PC-9 (cell line): ENCODE data around the gene XCL2. TPM values are rescaled to one million over a fixed set of nuclear protein-coding genes. Genes with fewer than 3 reads are reported as not detected.
"Not testable (repeated sequence)": the region's sequence is repeated elsewhere in the genome, so short reads cannot be mapped to it uniquely, and the experiment has no call there.

Experiments used
- BruUV-seq: library from RNA; stranded (reverse); fragments of 400-500 nt; replicated peaks from 2 replicates; lab custom pipeline; 2021; lab: Mats Ljungman, UMichigan
- CTCF ChIA-PET: fragments of 300-600 bp; sonication (Branson Sonifier 250); formaldehyde crosslinking; loops from one replicate; lab custom pipeline; 2022; ENCODE audit warnings: antibody characterized with exemption; lab: Charles Lee
- POLR2A ChIA-PET: fragments of 300-600 bp; sonication (Branson Sonifier 250); formaldehyde crosslinking; loops from one replicate; lab custom pipeline; 2022; ENCODE audit warnings: antibody characterized with exemption; ENCODE audit not compliant: unreplicated experiment; lab: Charles Lee
- DNase-seq, 2 experiments: peaks; one replicate each; pipeline versions ENCODE4 v3.0.0 to v3.0.0-alpha.2; 2015 to 2022; ENCODE audit warnings: mixed read lengths in 1 of 2
- H2AFZ ChIP-seq: fragments of 200-600 bp; sonication (generic); 2 replicates; pipeline ENCODE4 v1.8.1; 2017; ENCODE audit warnings: antibody characterized with exemption
- H3F3A ChIP-seq: fragments of 200-600 bp; sonication (generic); 2 replicates; pipeline ENCODE4 v1.8.1; 2017; ENCODE audit warnings: antibody characterized with exemption, mild to moderate bottlenecking, low read depth; ENCODE audit not compliant: insufficient read depth
- H3K27ac ChIP-seq: fragments of 200-600 bp; sonication (generic); 2 replicates; pipeline ENCODE4 v1.6.1; 2016; ENCODE audit warnings: mixed run types
- H3K27me3 ChIP-seq: fragments of 200-600 bp; sonication (generic); 2 replicates; pipeline ENCODE4 v1.6.1; 2016; ENCODE audit warnings: low read depth, mixed run types; ENCODE audit not compliant: insufficient read depth
- H3K36me3 ChIP-seq: fragments of 200-600 bp; sonication (generic); 2 replicates; pipeline ENCODE4 v1.6.1; 2016; ENCODE audit warnings: low read depth, mixed run types
- H3K4me1 ChIP-seq: fragments of 200-600 bp; sonication (generic); replicated peaks from 2 replicates; pipeline ENCODE4 v1.6.1; 2016; ENCODE audit warnings: mixed run types; ENCODE audit not compliant: insufficient read depth
- H3K4me2 ChIP-seq: fragments of 200-600 bp; sonication (generic); 2 replicates; pipeline ENCODE4 v1.6.1; 2017; ENCODE audit warnings: mixed run types
- H3K4me3 ChIP-seq: fragments of 200-600 bp; sonication (generic); 2 replicates; pipeline ENCODE4 v1.6.1; 2016; ENCODE audit warnings: mixed run types
- H3K79me2 ChIP-seq: fragments of 200-600 bp; sonication (generic); 2 replicates; pipeline ENCODE4 v1.6.1; 2017; ENCODE audit warnings: low read depth, mixed run types
- H3K9me2 ChIP-seq: fragments of 200-600 bp; sonication (generic); 2 replicates; pipeline ENCODE4 v1.8.1; 2017; ENCODE audit warnings: mild to moderate bottlenecking; ENCODE audit not compliant: insufficient read depth
- H3K9me3 ChIP-seq: fragments of 200-600 bp; sonication (generic); 2 replicates; pipeline ENCODE4 v1.8.1; 2016; ENCODE audit warnings: low read depth; ENCODE audit not compliant: insufficient read depth
- H4K20me1 ChIP-seq: fragments of 200-600 bp; sonication (generic); 2 replicates; pipeline ENCODE4 v1.8.1; 2017; ENCODE audit not compliant: insufficient read depth
- CTCF ChIP-seq: fragments of 200-600 bp; sonication (generic); conservative IDR thresholded peaks from 2 replicates; pipeline ENCODE4 v1.6.1; 2017; ENCODE audit warnings: mixed run types, antibody characterized with exemption, mild to moderate bottlenecking, moderate library complexity
- EZH2 ChIP-seq: fragments of 200-600 bp; sonication (generic); IDR thresholded peaks from 2 replicates; pipeline ENCODE4 v1.8.0; 2017; ENCODE audit warnings: antibody characterized with exemption, low read depth
- intact Hi-C: fragments of 100-400 bp; cut with micrococcal nuclease; formaldehyde crosslinking; loops from one replicate; pipeline ENCODE4 v1.10.0; 2022; ENCODE audit not compliant: unreplicated experiment
- total RNA-seq: library from RNA; stranded (reverse); gene quantifications from 2 replicates; pipeline ENCODE4 v1.2.3, GENCODE V29; 2021

Gene XCL2
- total RNA-seq, 1 experiment from 2014 or later, result not detected

GRCh38 chr1:168551688-168552087, 7.9 kb upstream of the XCL2 start:
- ChIA-PET CTCF (no interaction called here), POLR2A (no interaction called here)
- DNase-seq, result no peak
- Histone ChIP-seq H4K20me1 (no peaks in the 10 kb centered on the region), H3K27me3 (no peaks in the 10 kb centered on the region), H3F3A (no peaks in the 10 kb centered on the region), H3K4me3 (no peak overlapping the region), H3K79me2 (no peaks in the 10 kb centered on the region), H3K36me3 (no peaks in the 10 kb centered on the region), H3K9me3 (no peaks in the 10 kb centered on the region), H3K4me2 (no peak overlapping the region), H2AFZ (no peak overlapping the region), H3K27ac (no peak overlapping the region), H3K9me2 (no peaks in the 10 kb centered on the region), H3K4me1 (no peaks in the 10 kb centered on the region)
- TF ChIP-seq CTCF, result no peak
- TF ChIP-seq EZH2, result no peak
- intact Hi-C loops, result no loop called here
- BruUV-seq, result no TSS peak

GRCh38 chr1:168550971-168551370, 7.2 kb upstream of the XCL2 start:
- CTCF ChIA-PET, result no interaction called here
- no peak overlapping the region for H2AFZ ChIP-seq
- H3K36me3 ChIP-seq, result no peaks in the 10 kb centered on the region
- POLR2A ChIA-PET, result no interaction called here
- H3K27ac ChIP-seq, result no peak overlapping the region
- no TSS peak for BruUV-seq
- no peak overlapping the region for H3K4me2 ChIP-seq
- no peak for TF ChIP-seq EZH2
- no peak for TF ChIP-seq CTCF
- no peaks in the 10 kb centered on the region for H3K79me2 ChIP-seq
- intact Hi-C loops, result no loop called here
- H3F3A ChIP-seq, result no peaks in the 10 kb centered on the region
- DNase-seq, result no peak
- H3K9me2 ChIP-seq, result no peaks in the 10 kb centered on the region
- H3K4me1 ChIP-seq, result no peaks in the 10 kb centered on the region
- H3K27me3 ChIP-seq, result no peaks in the 10 kb centered on the region
- no peaks in the 10 kb centered on the region for H4K20me1 ChIP-seq
- H3K4me3 ChIP-seq, result no peak overlapping the region
- H3K9me3 ChIP-seq, result no peaks in the 10 kb centered on the region

GRCh38 chr1:168546553-168546895, 2.7 kb upstream of the XCL2 start:
- H2AFZ ChIP-seq, H4K20me1 ChIP-seq, H3K9me3 ChIP-seq, H3K79me2 ChIP-seq, H3K4me2 ChIP-seq, H3K9me2 ChIP-seq, H3K27ac ChIP-seq, DNase-seq, intact Hi-C loops, CTCF ChIA-PET, H3K36me3 ChIP-seq, H3K27me3 ChIP-seq, POLR2A ChIA-PET, BruUV-seq, H3K4me3 ChIP-seq, H3K4me1 ChIP-seq, H3F3A ChIP-seq: not testable (repeated sequence)

- intact Hi-C loops, H3K27me3 ChIP-seq, H3K9me2 ChIP-seq, H3F3A ChIP-seq, H3K4me3 ChIP-seq, H4K20me1 ChIP-seq, BruUV-seq, POLR2A ChIA-PET, H3K36me3 ChIP-seq, H3K9me3 ChIP-seq, CTCF ChIA-PET, H3K4me1 ChIP-seq, H3K4me2 ChIP-seq, H2AFZ ChIP-seq, H3K27ac ChIP-seq, H3K79me2 ChIP-seq: not testable (repeated sequence)
- TF ChIP-seq CTCF, result peak; percentile 67
- DNase-seq, result peak; percentile 7 to 39
Measured at GRCh38 chr1:168545678-168546552, 2.1 kb upstream of the XCL2 start.

- H3K4me3 ChIP-seq, POLR2A ChIA-PET, H3K27ac ChIP-seq, H3K27me3 ChIP-seq, H3K4me2 ChIP-seq, H3K4me1 ChIP-seq, H3K36me3 ChIP-seq, H3K9me3 ChIP-seq, H4K20me1 ChIP-seq, H3F3A ChIP-seq, H3K9me2 ChIP-seq, H2AFZ ChIP-seq, H3K79me2 ChIP-seq, DNase-seq, intact Hi-C loops, BruUV-seq, CTCF ChIA-PET: not testable (repeated sequence)
Measured at GRCh38 chr1:168542978-168543377, 819 bp downstream of the XCL2 start.
